Right renal cortex interstitium (tissue), 3 donors: Measurements from ENCODE around the gene TFRC. TPM values are rescaled to one million over a fixed set of nuclear protein-coding genes. Genes with fewer than 3 reads are reported as not detected.
"Not testable (repeated sequence)": the region's sequence is repeated elsewhere in the genome, so short reads cannot be mapped to it uniquely, and the experiment has no call there.

ENCODE experiments used
- DNase-seq, 3 donors: peaks; one replicate each; pipeline ENCODE4 v3.0.0-alpha.2; 2013; ENCODE audit warnings: low read depth in 3 of 3, low spot score in 2 of 3
- polyA plus RNA-seq, 3 donors: library from polyadenylated mRNA; unstranded; fragments of 120-200 nt; gene quantifications; one replicate each; pipeline ENCODE4 v1.2.1, GENCODE V29; 2013; ENCODE audit not compliant: insufficient read length in 3 of 3

The TFRC gene
- polyA plus RNA-seq, 3 donors, result 45.1 to 48.8 (median 48.7) TPM

DNA sequence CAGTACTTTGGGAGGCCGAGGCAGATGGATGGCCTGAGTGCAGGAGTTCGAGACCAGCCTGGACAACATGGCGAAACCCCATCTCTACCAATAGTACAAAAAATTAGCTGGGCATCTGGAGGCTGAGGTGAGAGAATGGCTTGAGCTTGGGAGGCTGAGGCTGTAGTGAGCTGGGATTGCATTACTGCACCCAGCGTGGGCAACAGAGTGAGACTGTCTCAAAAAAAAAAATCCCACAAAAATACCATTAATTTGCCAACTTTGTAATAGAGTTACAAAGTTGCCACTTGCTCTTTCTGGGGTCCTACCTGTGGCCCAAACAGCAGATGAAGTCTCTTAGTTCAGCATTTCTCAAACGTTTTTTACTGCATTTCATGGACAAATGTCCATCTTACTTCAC lies 6.0 kb upstream of the TFRC start:
- DNase-seq, result no peak

DNA sequence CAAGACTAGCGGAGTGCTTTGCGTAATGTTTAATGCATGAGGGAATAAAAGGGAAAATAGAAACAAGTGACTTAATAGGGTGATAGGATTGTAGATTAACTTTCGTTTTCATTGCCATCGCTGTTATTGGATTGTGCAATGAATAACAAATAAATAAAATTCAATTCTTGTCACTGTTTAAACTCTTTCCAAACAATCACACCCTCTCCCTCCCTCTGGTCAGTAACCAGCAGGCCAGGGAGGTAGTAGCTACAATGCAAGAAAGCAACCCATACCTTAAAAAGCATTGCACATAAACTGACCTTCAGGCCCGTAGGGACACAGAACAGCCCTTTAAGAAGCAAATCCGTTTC lies 705 bp upstream of the TFRC start:
- peak in 2 of 3 donors; percentile 7 to 20 for DNase-seq

- DNase-seq, result peak; percentile 23 to 43 (median 36)
Observed at GRCh38 chr3:196081002-196081833, 672 bp downstream of the TFRC start.

- not testable (repeated sequence) for DNase-seq
Observed at GRCh38 chr3:196080101-196080846, 1.6 kb downstream of the TFRC start.

DNA sequence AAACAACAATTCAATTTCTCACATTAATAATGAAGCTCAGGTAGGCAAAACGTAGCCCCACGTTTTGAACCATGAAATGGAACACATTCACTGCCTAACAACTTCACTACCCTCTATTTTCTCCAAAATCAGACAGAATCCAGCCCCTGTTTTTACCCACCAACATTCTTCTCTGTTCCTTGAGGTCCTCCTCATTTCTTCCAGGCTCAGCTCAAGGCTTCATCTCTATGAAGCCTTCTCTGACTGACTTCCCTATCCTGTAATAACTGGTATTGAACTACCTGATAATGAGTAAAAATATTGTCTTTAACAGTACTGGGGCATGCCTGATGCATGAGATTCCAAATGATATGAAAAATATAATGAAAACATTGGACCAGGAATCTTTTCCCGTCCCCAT lies 2.2 kb downstream of the TFRC start:
- DNase-seq, result no peak

- no peak for DNase-seq
Observed at GRCh38 chr3:196075013-196075412, 6.9 kb downstream of the TFRC start.

DNA sequence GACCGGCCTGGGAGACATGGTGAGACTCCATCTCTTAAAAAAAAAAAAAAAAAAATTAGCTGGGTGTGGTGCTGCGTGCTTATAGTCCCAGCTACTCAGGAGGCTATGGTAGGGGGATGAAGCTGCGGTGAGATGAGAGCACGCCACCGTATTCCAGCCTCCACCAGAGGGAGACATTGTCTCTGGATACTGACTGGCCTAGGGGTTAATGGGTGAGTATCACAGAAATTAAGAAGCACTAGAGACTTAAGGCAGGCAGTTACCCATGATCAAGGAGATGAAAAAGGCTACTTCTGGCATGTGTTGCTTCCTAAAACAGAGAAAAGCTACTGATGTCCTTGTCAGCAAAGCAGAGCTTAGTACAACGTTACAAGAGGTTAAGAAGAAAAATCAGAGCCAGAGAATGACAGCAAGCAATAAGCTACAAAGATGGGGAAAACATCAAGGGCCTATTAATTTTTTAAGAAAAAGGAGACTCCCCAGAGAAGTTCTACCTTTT lies 8.6 kb downstream of the TFRC start:
- DNase-seq, result peak; percentile 53 to 60 (median 53)

GRCh38 chr3:196072313-196072712 lies 9.6 kb downstream of the TFRC start:
- DNase-seq, result no peak

DNA sequence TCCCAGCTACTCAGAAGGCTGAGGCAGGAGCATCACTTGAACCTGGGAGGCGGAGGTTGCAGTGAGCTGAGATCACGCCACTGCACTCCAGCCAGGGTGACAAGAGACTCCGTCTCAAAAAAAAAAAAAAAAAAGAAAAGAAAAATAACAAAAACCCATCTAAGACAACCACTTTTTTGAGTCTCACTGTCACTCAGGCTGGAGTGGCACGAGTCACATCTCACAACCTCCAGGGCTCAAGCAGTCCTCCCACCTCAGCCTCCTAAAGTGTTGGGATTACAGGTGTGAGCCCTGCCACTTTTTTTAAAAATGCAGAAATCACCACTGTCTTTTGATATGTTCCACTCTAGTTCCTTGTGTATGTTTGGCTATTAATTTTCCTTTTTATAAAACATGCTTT lies 13.1 kb downstream of the TFRC start:
- DNase-seq, result not testable (repeated sequence)

DNA sequence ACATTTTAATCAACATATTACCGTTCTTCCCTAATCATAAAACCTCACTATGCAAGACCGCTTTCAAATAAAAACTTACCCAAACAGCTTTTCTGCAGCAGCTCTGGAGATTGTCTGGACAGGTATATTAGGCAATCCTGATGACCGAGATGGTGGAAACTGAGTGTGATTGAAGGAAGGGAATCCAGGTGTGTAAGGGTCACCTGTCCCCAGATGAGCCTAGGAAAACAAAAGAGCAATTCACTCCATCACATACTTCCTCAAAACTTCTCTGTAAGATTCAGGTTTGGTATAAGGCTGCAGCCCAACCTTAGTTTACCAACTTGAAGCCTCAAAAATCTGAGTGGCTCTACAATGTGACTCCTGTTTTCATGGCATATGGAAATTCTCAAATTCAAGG lies 14.5 kb downstream of the TFRC start:
- DNase-seq, result no peak

- no peak for DNase-seq
Observed at GRCh38 chr3:196063971-196064370, 17.9 kb downstream of the TFRC start.

DNA sequence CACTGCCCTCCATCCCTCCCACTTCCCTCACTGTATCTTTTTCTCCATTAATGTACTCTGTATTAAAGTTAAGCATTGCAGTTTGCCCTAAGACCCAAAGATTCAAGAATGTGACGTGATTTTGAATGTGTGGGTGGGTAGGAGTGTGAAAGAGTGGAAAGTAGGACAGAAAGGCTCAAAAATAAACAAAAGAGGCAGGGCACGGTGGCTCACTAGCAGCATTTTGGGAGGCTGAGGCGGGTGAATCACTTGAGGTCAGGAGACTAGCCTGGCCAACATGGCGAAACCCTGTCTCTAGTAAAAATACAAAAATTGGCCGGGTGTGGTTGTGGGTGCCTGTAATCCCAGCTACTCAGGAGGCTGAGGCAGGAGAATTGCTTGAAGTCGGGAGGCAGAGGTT lies 18.4 kb downstream of the TFRC start:
- no peak for DNase-seq

- DNase-seq, result no peak
Observed at GRCh38 chr3:196063049-196063448, 18.8 kb downstream of the TFRC start.

- DNase-seq, result no peak
Observed at GRCh38 chr3:196060834-196061233, 21.1 kb downstream of the TFRC start.

DNA sequence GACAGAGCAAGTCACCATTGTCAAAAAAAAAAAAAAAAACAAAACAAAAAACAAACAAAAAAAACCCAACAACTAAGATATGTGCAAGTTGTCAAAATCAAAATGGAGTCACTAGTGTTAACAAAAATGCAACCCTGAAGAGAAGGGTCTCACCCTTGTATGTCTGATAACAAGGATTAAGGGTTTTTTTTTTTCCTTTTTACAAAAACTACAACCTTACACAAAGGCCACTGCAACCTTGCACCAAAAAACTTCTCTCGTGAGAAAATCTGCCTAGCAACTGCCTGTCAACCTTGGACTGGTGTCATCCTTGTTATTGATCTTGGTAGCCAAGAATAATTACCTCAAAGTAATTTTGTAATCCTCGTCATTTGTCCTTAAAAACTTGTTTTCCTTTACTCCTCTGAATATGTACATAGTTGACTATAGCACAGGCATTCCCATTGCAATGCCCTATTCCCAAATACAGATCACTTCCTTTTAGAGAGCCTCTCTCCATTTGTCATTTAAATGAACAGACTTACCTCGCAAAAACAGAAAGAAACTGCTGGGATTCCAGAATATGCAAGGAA lies 24.0 kb downstream of the TFRC start:
- no peak for DNase-seq

DNA sequence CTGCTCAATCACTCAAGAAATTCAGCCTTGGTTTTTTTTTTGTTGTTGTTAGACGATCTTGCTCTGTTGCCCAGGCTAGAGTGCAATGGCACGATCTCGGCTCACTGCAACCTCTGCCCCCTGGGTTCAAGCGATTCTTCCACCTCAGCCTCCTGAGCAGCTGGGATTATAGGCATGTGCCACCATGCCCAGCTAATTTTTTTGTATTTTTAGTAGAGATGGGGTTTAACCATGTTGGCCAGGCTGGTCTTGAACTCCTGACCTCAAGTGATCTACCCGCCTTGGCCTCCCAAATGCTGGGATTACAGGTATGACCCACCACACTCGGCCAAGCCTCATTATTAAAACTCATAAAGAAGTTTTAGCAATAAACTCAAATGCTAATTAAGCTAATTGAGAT lies 25.5 kb downstream of the TFRC start:
- DNase-seq, result not testable (repeated sequence)

GRCh38 chr3:196055683-196056270 lies 26.1 kb downstream of the TFRC start:
- no peak for DNase-seq

DNA sequence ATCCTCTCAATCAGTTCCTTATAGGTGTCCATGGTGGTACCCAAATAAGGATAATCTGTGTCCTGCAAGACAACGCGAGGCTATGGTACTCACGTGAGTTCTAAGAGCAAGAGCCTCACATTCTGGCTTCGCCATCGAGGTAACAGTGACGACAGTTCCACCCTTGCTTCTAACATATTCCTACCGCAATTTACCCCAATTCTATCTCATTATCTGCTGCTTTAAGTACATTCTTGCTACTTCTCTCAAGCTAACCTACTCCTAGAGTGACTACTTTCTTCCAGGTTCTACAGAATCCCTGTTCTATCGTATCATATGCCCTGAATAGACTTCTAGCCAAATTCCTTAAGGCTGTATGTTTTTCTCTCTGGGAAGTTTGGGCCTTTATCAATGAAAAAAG lies 26.6 kb downstream of the TFRC start:
- no peak for DNase-seq

- DNase-seq, result no peak
Observed at GRCh38 chr3:196054661-196055060, 27.2 kb downstream of the TFRC start.

DNA sequence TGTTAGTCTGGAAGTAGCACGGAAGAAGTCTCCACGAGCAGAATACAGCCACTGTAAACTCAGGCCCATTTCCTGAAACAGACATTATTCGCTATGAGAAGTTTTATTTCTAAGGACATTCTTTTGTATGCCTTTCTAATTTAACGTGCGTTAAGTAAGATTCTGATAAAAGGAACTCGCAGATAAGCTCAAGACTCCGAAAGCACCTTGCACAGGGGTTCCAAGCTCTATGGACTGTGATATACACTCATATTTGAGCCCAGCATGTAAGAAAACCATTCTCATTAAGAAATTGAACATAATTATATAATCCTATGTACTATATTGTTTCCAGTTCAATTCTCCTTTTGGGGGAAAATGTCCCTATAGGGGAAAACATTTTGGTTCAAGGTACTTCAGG lies 28.4 kb downstream of the TFRC start:
- no peak for DNase-seq
